NCI-H82 (cell line): Measurements from ENCODE around the gene RASAL1.

Experiments used
- DNase-seq: peaks from one replicate; lab custom pipeline; 2025; lab: John Stamatoyannopoulos, UW

Gene RASAL1

GRCh38 chr12:113095405-113095804 lies 40.2 kb downstream of the RASAL1 start:
- no peak for DNase-seq

- no peak for DNase-seq
Observed at GRCh38 chr12:113094738-113095137, 40.8 kb downstream of the RASAL1 start.

- DNase-seq = no peak
Observed at GRCh38 chr12:113093409-113094101, 42.0 kb downstream of the RASAL1 start.

- DNase-seq = no peak
Observed at GRCh38 chr12:113092607-113093408, 42.8 kb downstream of the RASAL1 start.

- DNase-seq = no peak
Observed at GRCh38 chr12:113091506-113091905, 44.1 kb downstream of the RASAL1 start.

GRCh38 chr12:113090740-113091139 lies 44.8 kb downstream of the RASAL1 start:
- DNase-seq = no peak

GRCh38 chr12:113089839-113090238 lies 45.7 kb downstream of the RASAL1 start:
- no peak for DNase-seq

- DNase-seq = no peak
Observed at GRCh38 chr12:113088971-113089756, 46.4 kb downstream of the RASAL1 start.

- DNase-seq = no peak
Observed at GRCh38 chr12:113088037-113088436, 47.5 kb downstream of the RASAL1 start.

GRCh38 chr12:113087193-113087592 lies 48.4 kb downstream of the RASAL1 start:
- DNase-seq = no peak

GRCh38 chr12:113086249-113087164 lies 49.1 kb downstream of the RASAL1 start:
- DNase-seq = no peak

GRCh38 chr12:113083863-113084435 lies 51.6 kb downstream of the RASAL1 start:
- no peak for DNase-seq

- DNase-seq = peak; percentile 19
Observed at GRCh38 chr12:113082486-113083148, 52.9 kb downstream of the RASAL1 start.

- no peak for DNase-seq
Observed at GRCh38 chr12:113081873-113082272, 53.7 kb downstream of the RASAL1 start.

GRCh38 chr12:113077859-113078255 lies 57.7 kb downstream of the RASAL1 start:
- no peak for DNase-seq

- no peak for DNase-seq
Observed at GRCh38 chr12:113077057-113077858, 58.3 kb downstream of the RASAL1 start.

- DNase-seq = no peak
Observed at GRCh38 chr12:113075137-113075683, 60.4 kb downstream of the RASAL1 start.

GRCh38 chr12:113073586-113073985 lies 62.0 kb downstream of the RASAL1 start:
- DNase-seq = no peak

- no peak for DNase-seq
Observed at GRCh38 chr12:113072136-113072535, 63.4 kb downstream of the RASAL1 start.
